Measurements from ENCODE around the gene COG5. TPM values are rescaled to one million over a fixed set of nuclear protein-coding genes. Genes with fewer than 3 reads are reported as not detected.

COG5 gene
- total RNA-seq, 1 donor from 2014 or later = 39.1 TPM

DNA sequence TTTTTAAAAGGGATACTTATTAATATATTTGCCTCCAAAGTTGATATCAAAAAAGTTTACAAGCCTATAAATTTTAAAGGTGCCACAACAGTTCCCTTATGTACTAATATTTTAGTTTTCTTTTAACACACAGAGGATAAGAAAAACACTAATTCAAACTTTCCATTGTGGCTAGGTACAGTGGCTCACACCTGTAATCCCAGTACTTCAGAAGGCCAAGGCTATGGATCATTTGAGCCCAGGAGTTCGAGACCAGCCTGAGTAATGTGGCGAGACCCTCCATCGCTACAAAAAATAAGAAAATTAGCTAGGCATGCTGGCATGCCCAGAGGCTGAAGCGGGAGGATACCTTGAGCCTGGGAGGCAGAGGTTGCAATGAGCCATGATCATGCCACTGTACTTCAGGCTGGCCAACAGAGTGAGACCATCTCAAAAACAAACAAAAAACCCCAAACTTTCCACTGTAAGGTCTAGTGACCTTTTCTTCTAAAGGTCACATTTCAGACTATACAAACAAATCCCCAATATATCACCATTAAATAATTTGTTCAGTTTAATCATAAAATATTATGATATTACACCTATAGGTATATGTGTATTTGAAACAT is 287.4 kb downstream of the COG5 start:
- no peak for DNase-seq (ENCODE audit: low spot score)
- H3K4me1 Mint-ChIP-seq (ENCODE audit: low read depth) = no peaks in the 10 kb centered on the region
- H3K4me3 Mint-ChIP-seq = no peak overlapping the region
- H3K9me3 Mint-ChIP-seq = no peaks in the 10 kb centered on the region
- H3K36me3 Mint-ChIP-seq (ENCODE audit: low read depth) = peaks cover 2% of the 10 kb centered on the region
- intact Hi-C loops (cut with micrococcal nuclease) = no loop called here
- no peak overlapping the region for H3K27ac Mint-ChIP-seq
- no peaks in the 10 kb centered on the region for H3K27me3 Mint-ChIP-seq (ENCODE audit: insufficient read depth)

DNA sequence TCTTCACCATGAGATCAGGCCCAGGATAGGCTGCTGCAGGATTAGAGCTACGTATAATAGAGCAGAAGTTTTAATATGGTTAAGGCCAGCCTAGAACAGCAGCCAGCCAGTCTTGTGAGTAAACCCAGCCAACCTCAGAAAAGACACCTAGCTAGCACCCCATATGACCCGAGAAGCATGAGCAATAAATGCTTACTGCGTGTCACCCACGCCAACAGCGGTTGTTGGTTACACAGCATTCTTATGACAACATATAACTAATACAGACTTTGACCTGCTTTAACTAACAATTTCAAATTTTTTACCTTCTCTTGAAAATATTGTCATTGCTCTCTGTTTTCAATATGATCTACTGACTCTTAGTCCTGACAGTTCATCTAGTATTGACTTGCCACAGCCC is 289.2 kb downstream of the COG5 start:
- Mint-ChIP-seq H3K4me1 (ENCODE audit: low read depth) (no peaks in the 10 kb centered on the region), H3K9me3 (no peaks in the 10 kb centered on the region), H3K27me3 (ENCODE audit: insufficient read depth) (no peaks in the 10 kb centered on the region), H3K27ac (no peak overlapping the region), H3K4me3 (no peak overlapping the region), H3K36me3 (ENCODE audit: low read depth) (peaks cover 2% of the 10 kb centered on the region)
- intact Hi-C loops (cut with micrococcal nuclease) = loop anchor here (2.0 kb wide), 1 partner anchor 16 kb away; no protein-coding TSS in a partner anchor
- no peak for DNase-seq (ENCODE audit: low spot score)

DNA sequence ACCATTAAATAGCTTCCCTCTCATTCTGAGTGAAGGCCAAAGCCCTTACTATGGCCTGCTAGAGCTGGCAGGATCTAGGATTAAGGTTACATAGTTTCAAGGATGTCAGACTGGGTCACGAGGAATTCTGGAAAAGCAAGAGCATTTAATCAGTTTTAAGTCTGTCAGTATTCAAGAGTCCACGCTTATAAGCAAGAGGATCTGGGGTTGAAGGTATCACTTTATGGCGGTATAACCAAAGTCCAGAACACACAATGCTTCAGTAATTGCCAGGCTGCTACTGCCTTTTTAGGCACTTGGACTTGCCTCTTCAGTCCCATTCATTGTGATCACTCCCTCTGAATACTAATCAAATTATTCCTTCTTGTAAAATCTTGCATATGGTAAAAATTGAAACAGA is 293.9 kb downstream of the COG5 start:
- Mint-ChIP-seq H3K27me3 (ENCODE audit: insufficient read depth) (no peaks in the 10 kb centered on the region), H3K4me3 (no peak overlapping the region)
- intact Hi-C loops (cut with micrococcal nuclease) = no loop called here

DNA sequence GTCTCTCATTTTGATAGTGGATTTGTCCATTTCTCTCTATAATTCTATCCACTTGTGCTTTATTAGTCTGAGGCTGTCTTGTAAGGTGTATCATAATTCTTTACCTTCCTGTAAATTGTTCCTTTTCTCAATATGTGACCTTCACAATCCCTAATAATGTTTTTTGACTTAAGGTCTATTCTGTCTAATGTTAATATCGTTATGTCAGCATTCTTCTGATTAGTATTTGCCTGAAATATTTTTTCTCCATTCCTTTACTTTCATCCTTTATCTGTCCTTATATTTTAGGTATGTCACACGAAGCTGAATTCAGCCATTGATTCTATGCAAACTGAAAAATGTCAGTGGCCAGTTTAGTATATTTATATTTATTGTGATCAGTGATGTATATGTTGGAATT is 295.1 kb downstream of the COG5 start:
- H3K27ac Mint-ChIP-seq = no peak overlapping the region
- H3K9me3 Mint-ChIP-seq = no peaks in the 10 kb centered on the region
- intact Hi-C loops (cut with micrococcal nuclease) = no loop called here
- no peaks in the 10 kb centered on the region for H3K27me3 Mint-ChIP-seq (ENCODE audit: insufficient read depth)
- no peaks in the 10 kb centered on the region for H3K36me3 Mint-ChIP-seq (ENCODE audit: low read depth)
- DNase-seq (ENCODE audit: low spot score) = no peak
- H3K4me3 Mint-ChIP-seq = no peak overlapping the region
- no peaks in the 10 kb centered on the region for H3K4me1 Mint-ChIP-seq (ENCODE audit: low read depth)

More for the DNA sequence above, 293.9 kb downstream of the COG5 start:
- Mint-ChIP-seq H3K36me3 (ENCODE audit: low read depth) (no peaks in the 10 kb centered on the region), H3K9me3 (no peaks in the 10 kb centered on the region), H3K4me1 (ENCODE audit: low read depth) (no peaks in the 10 kb centered on the region), H3K27ac (no peak overlapping the region)
- DNase-seq (ENCODE audit: low spot score) = no peak

DNA sequence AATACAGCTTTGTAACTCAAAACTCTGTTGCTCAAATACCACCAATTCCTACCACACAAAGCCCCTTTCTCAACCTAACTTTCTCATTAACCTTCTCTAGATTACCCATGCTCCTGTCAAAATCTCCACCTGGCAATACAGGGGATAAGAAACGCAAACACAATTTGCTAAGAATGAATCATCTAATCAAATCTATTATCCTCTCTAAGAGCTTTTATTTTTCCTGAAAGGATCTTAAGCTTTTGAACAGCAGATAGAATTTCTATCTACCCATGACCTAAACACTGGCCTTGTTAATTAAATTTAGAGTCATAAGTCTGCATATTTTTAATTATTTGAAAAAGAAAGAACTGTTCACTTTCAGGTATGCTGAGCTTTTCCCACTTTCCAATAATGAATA is 296.6 kb downstream of the COG5 start:
- H3K27ac Mint-ChIP-seq = no peak overlapping the region
- no peak for DNase-seq (ENCODE audit: low spot score)
- no peaks in the 10 kb centered on the region for H3K9me3 Mint-ChIP-seq
- peaks cover 1% of the 10 kb centered on the region for H3K36me3 Mint-ChIP-seq (ENCODE audit: low read depth)
- no peaks in the 10 kb centered on the region for H3K27me3 Mint-ChIP-seq (ENCODE audit: insufficient read depth)
- intact Hi-C loops (cut with micrococcal nuclease) = no loop called here
- H3K4me1 Mint-ChIP-seq (ENCODE audit: low read depth) = no peaks in the 10 kb centered on the region
- no peak overlapping the region for H3K4me3 Mint-ChIP-seq

DNA sequence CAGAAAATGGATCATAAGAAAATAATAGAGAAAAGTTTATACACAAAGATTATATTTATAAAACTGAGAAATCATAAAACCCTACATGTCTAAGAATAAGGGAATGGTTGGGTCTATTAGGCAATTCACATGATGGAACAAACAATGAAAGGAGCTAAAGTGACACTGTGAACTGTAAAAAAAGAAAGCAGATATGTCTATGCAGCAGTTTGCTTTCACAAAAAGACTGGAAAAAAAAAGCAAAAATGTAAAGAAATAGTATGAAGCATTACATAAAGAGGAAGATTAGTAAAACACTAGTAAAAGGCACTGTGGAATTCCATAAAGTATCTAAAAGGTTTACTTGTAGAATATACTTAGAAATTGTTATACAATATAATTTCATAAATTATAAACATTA is 299.0 kb downstream of the COG5 start:
- peaks cover 1% of the 10 kb centered on the region for H3K36me3 Mint-ChIP-seq (ENCODE audit: low read depth)
- intact Hi-C loops (cut with micrococcal nuclease) = no loop called here
- no peak for DNase-seq (ENCODE audit: low spot score)
- H3K4me1 Mint-ChIP-seq (ENCODE audit: low read depth) = no peaks in the 10 kb centered on the region
- no peak overlapping the region for H3K27ac Mint-ChIP-seq
- H3K9me3 Mint-ChIP-seq = no peaks in the 10 kb centered on the region
- no peak overlapping the region for H3K4me3 Mint-ChIP-seq
- H3K27me3 Mint-ChIP-seq (ENCODE audit: insufficient read depth) = no peaks in the 10 kb centered on the region

DNA sequence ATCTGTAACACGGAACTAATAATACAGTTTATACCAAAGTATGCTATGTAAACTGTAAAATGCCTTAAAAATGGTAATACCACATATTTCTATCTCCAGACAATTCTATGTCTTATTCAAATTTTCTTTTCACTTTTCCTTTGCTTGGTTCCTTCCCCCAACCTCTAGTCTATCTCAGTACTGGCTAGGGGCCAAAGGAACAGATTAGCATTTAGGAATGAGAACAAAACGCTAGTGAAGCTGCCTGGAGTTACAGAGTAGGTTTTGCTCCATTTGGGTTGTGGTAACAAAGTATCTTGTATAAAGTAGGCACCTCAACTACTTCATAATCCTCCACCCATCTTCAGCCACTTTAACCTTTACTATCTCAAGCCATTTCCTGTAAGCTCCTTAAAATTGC is 300.9 kb downstream of the COG5 start:
- intact Hi-C loops (cut with micrococcal nuclease) = no loop called here
- Mint-ChIP-seq H3K4me1 (ENCODE audit: low read depth) (no peaks in the 10 kb centered on the region), H3K36me3 (ENCODE audit: low read depth) (peaks cover 1% of the 10 kb centered on the region), H3K27ac (no peak overlapping the region), H3K9me3 (no peaks in the 10 kb centered on the region), H3K27me3 (ENCODE audit: insufficient read depth) (no peaks in the 10 kb centered on the region), H3K4me3 (no peak overlapping the region)
- DNase-seq (ENCODE audit: low spot score) = no peak

DNA sequence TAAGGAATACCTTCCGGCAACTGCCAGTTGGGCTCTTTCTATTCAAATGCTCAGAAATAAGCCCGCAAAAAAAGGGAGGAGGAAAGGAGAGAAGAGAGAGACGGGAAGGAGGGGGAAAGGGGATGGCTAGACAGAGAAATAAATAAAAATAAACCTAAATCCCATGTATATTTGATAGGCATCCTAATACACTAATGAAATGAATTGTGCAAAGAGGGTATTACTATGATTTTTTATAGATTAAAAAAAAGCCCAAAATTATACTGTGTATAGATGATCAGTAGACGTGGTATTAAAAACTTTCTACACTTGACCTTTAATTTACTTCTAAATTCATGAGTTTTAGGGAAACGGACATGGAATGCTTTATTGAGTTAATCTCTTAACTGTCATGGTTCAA is 305.0 kb downstream of the COG5 start:
- intact Hi-C loops (cut with micrococcal nuclease) = no loop called here

DNA sequence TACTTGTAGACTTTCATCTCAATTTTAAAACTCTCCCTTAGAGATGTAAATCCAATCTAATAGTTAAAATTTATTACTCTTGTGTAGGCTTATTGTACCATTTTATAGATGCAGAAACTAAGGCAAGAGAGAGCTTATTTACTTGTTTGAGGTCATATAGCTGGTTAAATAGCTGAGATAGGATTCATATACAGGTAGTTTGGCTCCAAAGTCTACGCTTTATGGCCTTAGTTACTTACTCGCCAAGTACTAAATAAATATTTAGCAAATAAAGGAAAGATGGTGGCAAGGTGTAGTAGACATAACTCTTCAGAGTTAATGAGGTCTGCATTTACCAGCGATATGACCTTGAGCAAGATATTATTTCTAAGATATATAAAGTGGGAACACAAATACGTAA is 308.1 kb downstream of the COG5 start:
- DNase-seq (ENCODE audit: low spot score) = no peak
- H3K27ac Mint-ChIP-seq = no peak overlapping the region
- no peaks in the 10 kb centered on the region for H3K27me3 Mint-ChIP-seq (ENCODE audit: insufficient read depth)
- no peaks in the 10 kb centered on the region for H3K9me3 Mint-ChIP-seq
- H3K4me3 Mint-ChIP-seq = no peak overlapping the region
- no peaks in the 10 kb centered on the region for H3K4me1 Mint-ChIP-seq (ENCODE audit: low read depth)
- peaks cover 1% of the 10 kb centered on the region for H3K36me3 Mint-ChIP-seq (ENCODE audit: low read depth)
- intact Hi-C loops (cut with micrococcal nuclease) = no loop called here

More for the DNA sequence above, 305.0 kb downstream of the COG5 start:
- no peak overlapping the region for H3K27ac Mint-ChIP-seq
- peaks cover 1% of the 10 kb centered on the region for H3K36me3 Mint-ChIP-seq (ENCODE audit: low read depth)
- no peaks in the 10 kb centered on the region for H3K27me3 Mint-ChIP-seq (ENCODE audit: insufficient read depth)
- H3K4me3 Mint-ChIP-seq = no peak overlapping the region
- H3K4me1 Mint-ChIP-seq (ENCODE audit: low read depth) = no peaks in the 10 kb centered on the region
- H3K9me3 Mint-ChIP-seq = no peaks in the 10 kb centered on the region
- no peak for DNase-seq (ENCODE audit: low spot score)

DNA sequence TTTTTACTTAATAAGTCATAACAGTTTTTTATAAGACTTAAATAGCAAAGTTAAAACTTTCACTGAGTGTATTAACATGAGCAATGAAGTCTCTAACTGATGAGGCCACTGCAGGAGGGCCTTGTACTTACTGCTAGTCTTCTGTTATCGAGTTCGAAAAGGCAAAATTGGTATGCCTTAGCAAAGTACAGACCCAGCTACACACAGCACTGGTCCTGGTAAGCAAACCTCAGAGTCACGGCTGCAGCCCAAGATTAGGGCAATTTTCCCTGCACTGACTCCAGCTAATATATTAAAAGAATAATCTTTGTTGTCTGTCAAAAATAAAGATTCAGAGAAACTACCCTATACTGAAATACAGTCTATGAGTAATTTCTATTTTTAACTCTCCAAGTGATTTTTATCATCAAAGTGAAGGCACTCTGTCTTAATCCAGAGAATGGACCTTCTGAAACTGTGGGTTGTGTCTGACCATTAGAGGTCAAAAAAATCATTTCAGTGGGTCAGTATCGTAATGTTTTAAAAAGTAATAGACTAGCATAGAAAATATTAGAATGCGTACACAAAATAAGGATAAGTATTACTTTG is 309.2 kb downstream of the COG5 start:
- Mint-ChIP-seq H3K27ac (no peak overlapping the region), H3K4me3 (no peak overlapping the region), H3K9me3 (no peaks in the 10 kb centered on the region), H3K4me1 (ENCODE audit: low read depth) (no peaks in the 10 kb centered on the region), H3K27me3 (ENCODE audit: insufficient read depth) (no peaks in the 10 kb centered on the region), H3K36me3 (ENCODE audit: low read depth) (peaks cover 1% of the 10 kb centered on the region)
- DNase-seq (ENCODE audit: low spot score) = no peak
- intact Hi-C loops (cut with micrococcal nuclease) = no loop called here

DNA sequence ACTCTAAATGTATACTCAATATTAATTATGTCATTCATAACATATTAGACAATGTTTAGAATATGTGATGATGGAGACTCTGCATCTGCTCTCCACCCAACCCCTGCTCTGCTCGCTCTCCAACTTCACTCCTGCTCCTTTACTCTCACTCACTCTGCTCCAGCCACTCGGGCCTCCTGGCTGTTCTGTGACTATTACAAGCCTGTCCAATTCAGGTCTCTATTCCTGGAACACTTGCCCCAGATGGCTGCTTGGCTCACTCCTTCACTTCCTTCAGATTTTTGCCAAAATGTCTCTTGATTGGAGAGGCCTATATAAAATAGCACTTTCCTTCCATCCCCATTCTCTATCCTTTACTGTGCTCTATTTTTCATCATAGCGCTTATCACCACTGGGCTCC is 310.1 kb downstream of the COG5 start:
- H3K27ac Mint-ChIP-seq = no peak overlapping the region
- intact Hi-C loops (cut with micrococcal nuclease) = no loop called here
- H3K36me3 Mint-ChIP-seq (ENCODE audit: low read depth) = peaks cover 1% of the 10 kb centered on the region
- H3K4me3 Mint-ChIP-seq = no peak overlapping the region
- no peaks in the 10 kb centered on the region for H3K9me3 Mint-ChIP-seq
- DNase-seq (ENCODE audit: low spot score) = no peak
- H3K4me1 Mint-ChIP-seq (ENCODE audit: low read depth) = no peaks in the 10 kb centered on the region
- H3K27me3 Mint-ChIP-seq (ENCODE audit: insufficient read depth) = no peaks in the 10 kb centered on the region

DNA sequence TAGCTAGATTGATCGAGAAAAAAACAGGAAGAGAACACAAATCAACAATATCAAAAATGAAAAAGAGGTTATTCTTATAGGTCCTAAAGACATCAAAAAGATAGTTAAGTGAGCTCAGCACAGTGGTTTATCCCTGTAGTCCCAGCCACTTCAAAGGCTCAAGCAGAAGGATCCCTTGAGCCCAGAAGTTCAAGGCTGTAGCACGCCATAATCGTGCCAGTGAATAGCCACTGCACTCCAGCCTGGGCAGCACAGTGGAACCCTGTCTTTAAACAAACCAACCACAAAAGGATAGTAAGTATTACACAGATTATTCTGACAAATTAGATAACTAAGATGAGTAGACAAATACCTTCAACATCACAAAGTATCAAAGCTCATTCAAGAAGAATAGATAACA is 311.8 kb downstream of the COG5 start:
- DNase-seq (ENCODE audit: low spot score) = no peak
- Mint-ChIP-seq H3K36me3 (ENCODE audit: low read depth) (peaks cover 5% of the 10 kb centered on the region), H3K9me3 (no peaks in the 10 kb centered on the region), H3K4me3 (no peak overlapping the region), H3K27me3 (ENCODE audit: insufficient read depth) (no peaks in the 10 kb centered on the region), H3K27ac (no peak overlapping the region), H3K4me1 (ENCODE audit: low read depth) (no peaks in the 10 kb centered on the region)
- intact Hi-C loops (cut with micrococcal nuclease) = no loop called here

DNA sequence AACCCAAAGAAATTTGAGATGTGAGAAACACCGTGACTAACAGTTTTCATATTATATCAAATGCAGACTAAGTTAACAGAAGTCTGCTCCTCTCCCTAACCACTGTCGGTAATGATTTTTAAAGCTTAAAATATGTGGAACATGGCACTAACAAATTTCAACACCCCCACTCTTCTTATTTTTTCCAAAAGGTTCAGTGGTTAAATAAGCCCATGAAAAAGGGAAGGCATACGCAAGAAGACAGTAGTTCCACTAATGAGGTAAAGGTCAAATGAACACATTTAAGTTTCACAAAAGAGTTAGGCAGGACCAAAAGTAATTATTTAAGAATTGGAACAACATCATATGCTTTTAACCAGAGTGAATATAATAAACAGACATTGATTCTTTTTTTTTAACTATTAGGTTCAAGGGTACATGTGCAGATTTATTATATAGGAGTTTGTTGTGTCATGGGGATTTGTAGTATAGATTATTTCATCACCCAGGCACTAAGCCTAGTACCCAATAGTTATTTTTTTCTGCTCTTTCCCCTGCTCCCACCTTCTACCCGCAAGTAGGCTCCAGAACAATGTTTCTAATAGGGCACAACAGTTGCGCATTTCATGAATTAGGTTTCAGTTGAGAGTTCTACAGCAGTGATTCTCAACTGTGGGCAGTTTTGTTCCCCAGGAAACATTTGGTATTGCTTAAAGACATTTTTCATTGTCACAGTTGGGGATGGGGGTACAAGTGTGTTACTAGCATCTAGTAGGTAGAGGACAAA is 315.0 kb downstream of the COG5 start:
- intact Hi-C loops (cut with micrococcal nuclease) = no loop called here
- Mint-ChIP-seq H3K4me1 (ENCODE audit: low read depth) (no peaks in the 10 kb centered on the region), H3K27me3 (ENCODE audit: insufficient read depth) (no peaks in the 10 kb centered on the region), H3K4me3 (no peak overlapping the region), H3K36me3 (ENCODE audit: low read depth) (peaks cover 28% of the 10 kb centered on the region), H3K9me3 (peaks cover 20% of the 10 kb centered on the region), H3K27ac (no peak overlapping the region)
- DNase-seq (ENCODE audit: low spot score) = no peak

Measured in activated T-helper 1 cell treated with anti-CD3 and anti-CD28 coated beads, Interleukin-12 subunit alpha, Interleukin-12 subunit beta, Interleukin-2, Interleukin-4 antibody, amounts not matched to agents 30 ng/mL and 10 ng/mL and 1 ng/mL, durations not matched to agents 14 hours and 24 hours and 36 hours (primary cell).